Hepatocyte (in vitro differentiated cells): ENCODE data around the gene RTN4RL1. TPM values are rescaled to one million over a fixed set of nuclear protein-coding genes. Genes with fewer than 3 reads are reported as not detected.

Experiments
- DNase-seq: peaks from one replicate; pipeline ENCODE4 v3.0.0-alpha.2; 2016; ENCODE audit warnings: low spot score
- H2AFZ ChIP-seq: fragments of 200-600 bp; sonication (generic); 2 replicates; pipeline ENCODE4 v1.6.0; 2016; ENCODE audit warnings: antibody characterized with exemption, mild to moderate bottlenecking
- H3K27ac ChIP-seq: fragments of 200-600 bp; sonication (generic); 2 replicates; pipeline ENCODE4 v1.5.1; 2016; ENCODE audit warnings: mild to moderate bottlenecking
- H3K27me3 ChIP-seq: fragments of 200-600 bp; sonication (generic); 2 replicates; pipeline ENCODE4 v1.6.1; 2016
- H3K36me3 ChIP-seq: fragments of 200-600 bp; sonication (generic); replicated peaks from 2 replicates; pipeline ENCODE4 v1.5.1; 2016; ENCODE audit warnings: low read depth; ENCODE audit not compliant: insufficient read depth
- H3K4me1 ChIP-seq: fragments of 200-600 bp; sonication (generic); 2 replicates; pipeline ENCODE4 v1.5.1; 2016; ENCODE audit warnings: mild to moderate bottlenecking, moderate library complexity; ENCODE audit not compliant: insufficient read depth
- H3K4me2 ChIP-seq: fragments of 200-600 bp; sonication (generic); 2 replicates; pipeline ENCODE4 v1.6.0; 2016
- H3K4me3 ChIP-seq: fragments of 200-600 bp; sonication (generic); 2 replicates; pipeline ENCODE4 v1.5.1; 2016; ENCODE audit warnings: mild to moderate bottlenecking
- H3K79me2 ChIP-seq: fragments of 200-600 bp; sonication (generic); 2 replicates; pipeline ENCODE4 v1.6.0; 2017; ENCODE audit warnings: mild to moderate bottlenecking
- H3K9me2 ChIP-seq: fragments of 200-600 bp; sonication (generic); replicated peaks from 2 replicates; pipeline ENCODE4 v1.6.0; 2017; ENCODE audit warnings: mild to moderate bottlenecking; ENCODE audit not compliant: insufficient read depth
- H3K9me3 ChIP-seq: fragments of 200-600 bp; sonication (generic); 2 replicates; pipeline ENCODE4 v1.5.1; 2016; ENCODE audit warnings: low read depth, mild to moderate bottlenecking
- H4K20me1 ChIP-seq: fragments of 200-600 bp; sonication (generic); 2 replicates; pipeline ENCODE4 v1.6.0; 2016; ENCODE audit warnings: mild to moderate bottlenecking; ENCODE audit not compliant: insufficient read depth, poor library complexity, severe bottlenecking
- EZH2 ChIP-seq: fragments of 200-600 bp; sonication (generic); IDR thresholded peaks from 2 replicates; pipeline ENCODE4 v1.6.1; 2016; ENCODE audit warnings: antibody characterized with exemption, mild to moderate bottlenecking, borderline replicate concordance
- EZH2phosphoT487 ChIP-seq: fragments of 200-600 bp; sonication (generic); IDR thresholded peaks from one replicate; pipeline ENCODE4 v1.6.1; 2018; ENCODE audit warnings: antibody characterized with exemption, mild to moderate bottlenecking, low read depth, moderate library complexity; ENCODE audit not compliant: unreplicated experiment, severe bottlenecking
- WGBS: methylation state at CpG from one replicate; pipeline ENCODE4 v1.1.6; 2016; ENCODE audit warnings: low lambda C conversion rate; ENCODE audit errors: missing lambda C conversion rate; 5-methylcytosine and 5-hydroxymethylcytosine counted together
- polyA plus RNA-seq: library from polyadenylated mRNA; unstranded; fragments of >200 nt; fragmentation: Nextera tagmentation; extraction: Ambion mirVana; gene quantifications from 2 replicates; pipeline ENCODE4 v1.2.1, GENCODE V29; 2016
- total RNA-seq: library from RNA; depleted of rRNA; stranded (reverse); fragments of >200 nt; gene quantifications from 2 replicates; pipeline ENCODE4 v1.2.3, GENCODE V29; 2014
- TF ChIP-seq, protein P1 (sequence below): fragments of 200-600 bp; sonication (generic); IDR thresholded peaks from 2 replicates; pipeline ENCODE4 v1.5.1; 2016; ENCODE audit warnings: antibody characterized with exemption, mild to moderate bottlenecking; ENCODE audit not compliant: poor library complexity

The RTN4RL1 gene
- total and polyA plus RNA-seq, 2 experiments from 2014 or later, result 0.53 to 1.4 TPM

- DNase-seq, result no peak
- WGBS, result 90% methylated on average over 10 of the region's 10 CpGs
These were observed 32.6 kb downstream of the RTN4RL1 start for GRCh38 chr17:1992541-1992940.

GRCh38 chr17:1989135-1989534 is 36.0 kb downstream of the RTN4RL1 start:
- Histone ChIP-seq H3K79me2 (no peaks in the 10 kb centered on the region), H4K20me1 (no peaks in the 10 kb centered on the region), H3K36me3 (no peaks in the 10 kb centered on the region), H3K9me2 (no peaks in the 10 kb centered on the region), H3K4me2 (no peak overlapping the region), H3K9me3 (no peaks in the 10 kb centered on the region), H3K4me1 (no peaks in the 10 kb centered on the region), H2AFZ (no peak overlapping the region), H3K27ac (no peak overlapping the region), H3K4me3 (no peak overlapping the region), H3K27me3 (no peaks in the 10 kb centered on the region)
- TF ChIP-seq EZH2phosphoT487, result no peak
- TF ChIP-seq EZH2, result no peak
- TF ChIP-seq, protein P1, sequence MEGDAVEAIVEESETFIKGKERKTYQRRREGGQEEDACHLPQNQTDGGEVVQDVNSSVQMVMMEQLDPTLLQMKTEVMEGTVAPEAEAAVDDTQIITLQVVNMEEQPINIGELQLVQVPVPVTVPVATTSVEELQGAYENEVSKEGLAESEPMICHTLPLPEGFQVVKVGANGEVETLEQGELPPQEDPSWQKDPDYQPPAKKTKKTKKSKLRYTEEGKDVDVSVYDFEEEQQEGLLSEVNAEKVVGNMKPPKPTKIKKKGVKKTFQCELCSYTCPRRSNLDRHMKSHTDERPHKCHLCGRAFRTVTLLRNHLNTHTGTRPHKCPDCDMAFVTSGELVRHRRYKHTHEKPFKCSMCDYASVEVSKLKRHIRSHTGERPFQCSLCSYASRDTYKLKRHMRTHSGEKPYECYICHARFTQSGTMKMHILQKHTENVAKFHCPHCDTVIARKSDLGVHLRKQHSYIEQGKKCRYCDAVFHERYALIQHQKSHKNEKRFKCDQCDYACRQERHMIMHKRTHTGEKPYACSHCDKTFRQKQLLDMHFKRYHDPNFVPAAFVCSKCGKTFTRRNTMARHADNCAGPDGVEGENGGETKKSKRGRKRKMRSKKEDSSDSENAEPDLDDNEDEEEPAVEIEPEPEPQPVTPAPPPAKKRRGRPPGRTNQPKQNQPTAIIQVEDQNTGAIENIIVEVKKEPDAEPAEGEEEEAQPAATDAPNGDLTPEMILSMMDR, result no peak
- WGBS, result 91% methylated on average over 10 of the region's 10 CpGs
- no peak for DNase-seq

More at GRCh38 chr17:1992541-1992940, 32.6 kb downstream of the RTN4RL1 start:
- peaks cover 22% of the 10 kb centered on the region for H3K4me1 ChIP-seq
- no peak overlapping the region for H3K4me3 ChIP-seq
- no peaks in the 10 kb centered on the region for H3K36me3 ChIP-seq
- H3K9me2 ChIP-seq, result no peaks in the 10 kb centered on the region
- H3K79me2 ChIP-seq, result no peaks in the 10 kb centered on the region
- H3K27ac ChIP-seq, result no peak overlapping the region
- no peak for TF ChIP-seq EZH2phosphoT487
- TF ChIP-seq, protein P1, result no peak
- no peak for TF ChIP-seq EZH2
- no peaks in the 10 kb centered on the region for H3K9me3 ChIP-seq
- H3K27me3 ChIP-seq, result no peaks in the 10 kb centered on the region
- H4K20me1 ChIP-seq, result no peaks in the 10 kb centered on the region
- H3K4me2 ChIP-seq, result no peak overlapping the region
- H2AFZ ChIP-seq, result no peak overlapping the region

- no peaks in the 10 kb centered on the region for H3K36me3 ChIP-seq
- WGBS, result 83% methylated on average over 18 of the region's 18 CpGs
- no peak overlapping the region for H3K4me2 ChIP-seq
- no peaks in the 10 kb centered on the region for H3K27me3 ChIP-seq
- H3K4me1 ChIP-seq, result no peaks in the 10 kb centered on the region
- H2AFZ ChIP-seq, result no peak overlapping the region
- H3K79me2 ChIP-seq, result no peaks in the 10 kb centered on the region
- TF ChIP-seq, protein P1, result no peak
- TF ChIP-seq EZH2phosphoT487 (no peak), EZH2 (no peak)
- no peak for DNase-seq
- no peak overlapping the region for H3K4me3 ChIP-seq
- no peaks in the 10 kb centered on the region for H4K20me1 ChIP-seq
- H3K27ac ChIP-seq, result no peak overlapping the region
- H3K9me2 ChIP-seq, result no peaks in the 10 kb centered on the region
- no peaks in the 10 kb centered on the region for H3K9me3 ChIP-seq
These were observed 38.2 kb downstream of the RTN4RL1 start for GRCh38 chr17:1986783-1987451.
